Peyer's patch (tissue), 4 donors: ENCODE results near the gene ANKRD37.

Experiments used
- CTCF ChIP-seq, 6 experiments: fragments of 450-650 bp in 4 of 6; fragments of 200-600 bp in 2 of 6; sonication (generic) in 1 of 6; IDR thresholded peaks; one replicate each; pipeline ENCODE4 v1.5.1; 2017 to 2019; ENCODE audit warnings: antibody characterized with exemption in 6 of 6, mild to moderate bottlenecking in 3 of 6, moderate library complexity in 1 of 6
- POLR2A ChIP-seq, 2 donors: fragments of 450-650 bp; IDR thresholded peaks; one replicate each; pipeline ENCODE4 v1.5.1; 2017; ENCODE audit warnings: antibody characterized with exemption in 2 of 2, mild to moderate bottlenecking in 2 of 2, moderate library complexity in 2 of 2

DNA sequence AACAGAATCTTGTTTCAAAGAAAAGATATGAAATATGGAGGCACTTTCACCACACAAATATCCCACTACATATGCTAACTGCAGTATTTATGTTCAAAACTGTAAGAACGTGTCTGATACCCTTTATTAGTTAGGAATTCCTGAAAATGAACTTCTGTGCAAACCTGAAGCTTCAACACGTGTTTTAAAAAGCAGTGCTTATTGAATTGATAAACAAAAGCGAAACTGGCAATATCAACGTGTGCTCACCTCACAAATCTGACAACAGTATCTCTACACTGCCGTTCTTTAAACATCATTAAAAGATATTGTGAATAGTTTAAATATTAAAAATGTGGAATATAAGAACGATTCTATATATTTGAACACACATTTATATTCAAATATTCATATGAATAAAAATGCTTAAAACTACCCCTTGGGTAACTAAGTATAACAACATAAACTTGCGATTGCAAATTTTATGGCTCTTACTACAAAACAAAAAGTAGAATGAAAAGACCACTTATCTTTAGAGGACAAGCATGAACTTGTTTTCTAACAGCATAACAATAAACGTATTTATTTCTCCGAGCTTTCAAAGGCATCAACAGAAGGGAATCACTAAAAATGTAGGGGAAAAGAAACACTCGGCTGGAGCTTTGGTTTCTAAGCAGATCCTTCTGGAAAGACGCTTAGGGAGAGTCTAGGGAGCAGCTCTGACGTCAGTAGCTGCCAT, 1.2 kb upstream of the ANKRD37 start, which contains the start of gene LRP2BP:
- TF ChIP-seq CTCF (IDR thresholded peaks at IDR 0.05) (no peak), POLR2A (IDR thresholded peaks at IDR 0.05) (no peak)
